Epithelial cell of proximal tubule (primary cell): ENCODE results near the gene NUDT2. TPM values are rescaled to one million over a fixed set of nuclear protein-coding genes. Genes with fewer than 3 reads are reported as not detected.

Experiments used
- DNase-seq: peaks from one replicate; pipeline ENCODE4 v3.0.0-alpha.2; 2011; ENCODE audit warnings: low read depth
- H3K4me3 ChIP-seq: 2 replicates; pipeline ENCODE4 v1.5.1; 2011; ENCODE audit warnings: low read depth, mild to moderate bottlenecking, low read length
- total RNA-seq: library from RNA; depleted of rRNA; stranded (reverse); fragments of >200 nt; gene quantifications from 2 replicates; pipeline ENCODE4 v1.2.3, GENCODE V29; 2015
- TF ChIP-seq, protein P1 (sequence below): conservative IDR thresholded peaks from 2 replicates; pipeline ENCODE4 v1.5.1; 2012; ENCODE audit warnings: low read depth, mild to moderate bottlenecking, low read length

The NUDT2 gene
- total RNA-seq, 1 donor from 2014 or later = 16.3 TPM

DNA sequence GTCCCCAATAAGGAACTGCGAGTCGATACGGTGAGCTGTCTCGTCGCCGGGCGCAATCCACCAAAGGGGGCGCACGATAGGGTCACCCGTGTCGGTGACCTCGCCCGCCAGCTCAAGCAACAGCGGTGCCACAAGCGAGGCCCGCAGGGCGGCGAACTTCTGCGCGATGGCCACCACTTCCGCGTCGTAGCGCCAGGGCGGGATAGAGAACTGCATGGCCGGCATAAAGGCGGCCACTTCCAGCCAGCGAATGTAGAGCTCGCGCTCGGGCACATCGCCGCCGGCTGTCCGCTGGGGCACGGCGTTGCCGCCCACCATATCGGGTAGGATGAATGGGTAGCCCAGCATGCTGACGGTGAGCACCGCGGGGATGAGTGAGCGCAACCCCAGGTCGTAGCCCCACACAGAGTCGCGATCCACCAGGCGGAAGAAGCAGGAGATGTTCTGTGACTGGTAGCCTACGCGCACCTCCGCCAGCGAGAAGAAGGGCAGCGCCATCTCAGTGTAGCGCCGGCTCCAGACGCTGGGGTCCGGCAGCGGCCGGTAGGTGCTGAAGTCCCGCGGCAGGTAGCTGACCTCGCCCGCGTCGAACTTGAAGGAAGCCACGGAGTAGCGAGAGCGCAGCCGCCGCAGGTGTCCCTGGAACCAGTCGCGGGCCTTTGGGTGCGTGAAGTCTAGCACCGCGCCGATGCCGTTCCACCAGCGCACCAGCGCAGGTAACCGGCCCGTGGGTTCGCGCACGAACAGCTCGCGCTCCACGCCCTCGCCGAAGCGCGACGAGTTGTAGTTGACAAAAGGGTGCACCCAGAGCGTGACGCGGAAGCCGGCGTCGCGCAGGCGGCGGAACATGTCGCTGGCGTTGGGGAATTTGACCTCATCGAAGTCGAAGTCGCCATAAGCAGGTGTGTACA, 41.9 kb downstream of the NUDT2 start:
- H3K4me3 ChIP-seq = no peak overlapping the region
- TF ChIP-seq, protein P1, sequence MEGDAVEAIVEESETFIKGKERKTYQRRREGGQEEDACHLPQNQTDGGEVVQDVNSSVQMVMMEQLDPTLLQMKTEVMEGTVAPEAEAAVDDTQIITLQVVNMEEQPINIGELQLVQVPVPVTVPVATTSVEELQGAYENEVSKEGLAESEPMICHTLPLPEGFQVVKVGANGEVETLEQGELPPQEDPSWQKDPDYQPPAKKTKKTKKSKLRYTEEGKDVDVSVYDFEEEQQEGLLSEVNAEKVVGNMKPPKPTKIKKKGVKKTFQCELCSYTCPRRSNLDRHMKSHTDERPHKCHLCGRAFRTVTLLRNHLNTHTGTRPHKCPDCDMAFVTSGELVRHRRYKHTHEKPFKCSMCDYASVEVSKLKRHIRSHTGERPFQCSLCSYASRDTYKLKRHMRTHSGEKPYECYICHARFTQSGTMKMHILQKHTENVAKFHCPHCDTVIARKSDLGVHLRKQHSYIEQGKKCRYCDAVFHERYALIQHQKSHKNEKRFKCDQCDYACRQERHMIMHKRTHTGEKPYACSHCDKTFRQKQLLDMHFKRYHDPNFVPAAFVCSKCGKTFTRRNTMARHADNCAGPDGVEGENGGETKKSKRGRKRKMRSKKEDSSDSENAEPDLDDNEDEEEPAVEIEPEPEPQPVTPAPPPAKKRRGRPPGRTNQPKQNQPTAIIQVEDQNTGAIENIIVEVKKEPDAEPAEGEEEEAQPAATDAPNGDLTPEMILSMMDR = no peak
- DNase-seq = no peak

DNA sequence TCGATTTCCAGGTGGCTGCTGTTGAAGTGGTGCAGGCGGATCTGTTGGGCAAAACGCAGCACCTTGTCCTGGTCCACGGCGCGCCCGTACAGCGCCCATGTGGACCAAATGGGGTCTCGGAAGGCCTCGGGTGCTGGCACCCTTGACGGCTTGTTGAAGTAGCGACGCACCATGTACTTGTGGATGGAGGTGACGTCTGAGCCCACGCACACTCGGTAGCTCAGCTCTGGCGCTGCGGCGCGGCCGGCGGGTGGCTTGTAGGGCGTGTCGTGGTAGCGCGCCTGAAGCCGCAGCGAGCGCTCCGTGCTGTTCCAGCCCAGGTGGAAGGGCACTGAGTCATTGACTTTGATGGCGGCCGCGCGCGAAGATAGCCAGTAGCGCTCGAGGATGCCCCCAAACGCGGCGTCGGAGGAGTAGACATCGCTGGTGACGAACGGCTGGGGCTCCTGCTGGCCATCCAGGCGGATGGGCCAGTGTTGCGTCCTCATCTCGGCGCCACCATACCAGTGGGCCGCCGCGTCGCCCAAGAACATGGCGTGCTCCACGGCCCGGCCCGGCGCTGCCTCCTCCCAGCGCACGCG, 42.6 kb downstream of the NUDT2 start:
- TF ChIP-seq, protein P1 = no peak
- no peak for DNase-seq
- H3K4me3 ChIP-seq = no peak overlapping the region

DNA sequence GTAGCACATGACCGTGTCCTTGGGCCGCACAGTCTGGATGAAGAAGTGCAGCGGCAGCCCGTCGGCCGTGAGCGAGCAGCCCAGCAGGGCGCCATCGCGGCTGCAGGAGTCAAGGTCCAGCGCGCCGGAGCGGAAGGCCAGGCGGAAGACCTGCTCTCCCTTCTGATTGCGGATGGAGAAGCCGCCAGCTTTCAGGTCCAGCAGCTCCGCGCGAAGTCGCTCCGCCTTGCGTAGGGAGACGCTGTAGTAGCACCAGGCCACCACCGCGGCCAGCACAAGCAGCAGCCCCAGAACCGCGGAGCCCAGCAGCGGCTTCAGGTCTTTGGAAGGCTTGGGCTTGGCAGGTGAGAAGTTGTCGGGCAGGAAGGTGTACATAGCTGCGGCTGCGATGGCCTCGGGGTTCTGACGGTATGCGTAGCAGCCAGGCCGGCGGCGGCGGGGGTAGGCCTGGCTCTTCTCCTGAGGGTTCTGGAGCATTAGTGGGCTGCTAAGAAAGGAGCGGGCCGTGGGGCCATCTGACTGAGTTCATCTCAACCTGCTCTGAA, 43.2 kb downstream of the NUDT2 start:
- TF ChIP-seq, protein P1 = no peak
- no peak overlapping the region for H3K4me3 ChIP-seq
- no peak for DNase-seq

DNA sequence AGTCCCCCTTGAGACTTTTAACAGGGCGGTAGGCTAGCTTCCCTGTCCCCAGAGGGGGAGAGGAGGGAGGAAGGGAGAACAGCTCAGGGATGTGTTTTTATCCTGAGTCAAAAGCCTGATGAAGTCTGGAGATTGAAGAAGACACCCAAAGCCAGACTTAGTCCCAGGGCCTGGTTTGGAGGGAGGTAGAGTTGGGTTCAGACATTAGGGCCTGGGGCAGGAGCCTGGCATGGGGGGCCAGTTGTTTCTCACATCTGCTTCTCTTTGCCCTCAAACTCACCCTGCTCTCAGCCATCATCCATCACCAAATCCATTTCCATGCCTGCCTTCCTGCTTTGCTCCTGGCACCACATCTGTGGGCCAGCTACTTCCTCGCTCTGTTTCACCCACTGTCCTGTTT, 44.4 kb downstream of the NUDT2 start:
- TF ChIP-seq, protein P1 = no peak
- DNase-seq = no peak
- no peak overlapping the region for H3K4me3 ChIP-seq

DNA sequence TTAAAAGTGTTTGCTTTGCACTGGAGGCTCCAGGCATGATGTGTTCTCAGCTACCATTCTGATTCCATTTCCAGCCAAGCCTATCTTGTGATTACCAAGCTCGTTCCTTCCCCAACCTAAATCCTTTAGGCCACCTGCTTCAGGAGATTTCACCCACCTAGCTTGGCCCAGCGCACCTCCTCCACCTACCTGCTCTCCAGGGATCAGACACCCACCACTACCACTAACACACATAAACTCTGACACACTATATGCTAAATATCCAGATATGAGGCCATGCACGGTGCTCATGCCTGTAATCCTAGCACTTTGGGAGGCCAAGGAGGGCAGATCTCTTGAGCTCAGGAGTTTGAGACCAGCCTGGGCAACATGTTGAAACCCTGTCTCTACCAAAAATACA, 45.0 kb downstream of the NUDT2 start:
- TF ChIP-seq, protein P1 = no peak
- H3K4me3 ChIP-seq = no peak overlapping the region
- DNase-seq = no peak

DNA sequence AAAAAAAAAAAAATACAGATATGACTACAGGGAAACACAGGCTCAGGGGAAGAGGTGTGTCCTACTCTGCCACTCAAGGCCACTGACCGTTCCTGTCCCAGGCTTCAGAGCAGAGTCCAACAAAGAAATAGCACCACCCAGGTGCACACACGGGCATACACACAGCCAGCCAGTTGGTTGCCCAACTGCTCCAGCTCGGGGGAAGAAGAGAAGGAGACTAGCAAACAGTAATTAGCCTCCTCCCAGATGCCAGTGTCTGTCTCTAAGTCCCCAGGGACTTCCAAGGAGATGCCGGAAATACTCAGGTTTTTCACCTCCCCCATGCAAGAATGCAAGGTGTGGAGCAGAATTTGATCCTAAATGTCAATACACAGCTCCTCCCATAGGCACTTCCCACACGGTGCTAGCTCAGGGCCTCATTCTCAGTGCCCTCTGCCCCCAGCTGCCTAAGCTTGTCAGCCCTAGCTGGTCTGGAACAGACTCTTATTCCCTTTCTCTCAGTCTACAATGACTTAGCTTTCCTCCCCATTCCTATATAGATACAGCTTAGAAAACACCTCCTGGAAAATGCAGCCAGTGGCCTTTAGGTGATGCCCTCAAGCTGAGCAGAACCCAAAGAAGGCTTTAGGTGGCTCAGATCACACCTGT, 45.7 kb downstream of the NUDT2 start:
- H3K4me3 ChIP-seq = no peak overlapping the region
- no peak for DNase-seq
- TF ChIP-seq, protein P1 = no peak
